Measurements from ENCODE around the gene NRXN3.

GRCh38 chr14:79554816-79555215 lies 1384.6 kb downstream of the NRXN3 start:
- TF ChIP-seq CTCF (IDR thresholded peaks at IDR 0.05) (no peak), POLR2A (IDR thresholded peaks at IDR 0.05) (no peak), EP300 (IDR thresholded peaks at IDR 0.05) (no peak), POLR2AphosphoS5 (IDR thresholded peaks at IDR 0.05) (no peak)

Data from stomach (tissue), 4 donors.